GM13976 (cell line): ENCODE measurements around the gene AFF4.

Source experiments
- DNase-seq: peaks from one replicate; pipeline ENCODE4 v3.0.0; 2012; ENCODE audit warnings: low spot score
- in situ Hi-C: fragments of 300-500 bp; cut with MboI; formaldehyde crosslinking; loops from one replicate; pipeline ENCODE4 v1.12.0; 2022; ENCODE audit warnings: low sequenced_read_pairs, mixed read lengths, inconsistent platforms; ENCODE audit not compliant: unreplicated experiment
- TF ChIP-seq, protein P1 (sequence below): IDR thresholded peaks from 2 replicates; pipeline ENCODE4 v1.5.1; 2012; ENCODE audit warnings: borderline replicate concordance, mild to moderate bottlenecking; ENCODE audit not compliant: insufficient read depth; ENCODE audit errors: extremely low read depth, missing control alignments, control extremely low read depth

AFF4 gene

DNA sequence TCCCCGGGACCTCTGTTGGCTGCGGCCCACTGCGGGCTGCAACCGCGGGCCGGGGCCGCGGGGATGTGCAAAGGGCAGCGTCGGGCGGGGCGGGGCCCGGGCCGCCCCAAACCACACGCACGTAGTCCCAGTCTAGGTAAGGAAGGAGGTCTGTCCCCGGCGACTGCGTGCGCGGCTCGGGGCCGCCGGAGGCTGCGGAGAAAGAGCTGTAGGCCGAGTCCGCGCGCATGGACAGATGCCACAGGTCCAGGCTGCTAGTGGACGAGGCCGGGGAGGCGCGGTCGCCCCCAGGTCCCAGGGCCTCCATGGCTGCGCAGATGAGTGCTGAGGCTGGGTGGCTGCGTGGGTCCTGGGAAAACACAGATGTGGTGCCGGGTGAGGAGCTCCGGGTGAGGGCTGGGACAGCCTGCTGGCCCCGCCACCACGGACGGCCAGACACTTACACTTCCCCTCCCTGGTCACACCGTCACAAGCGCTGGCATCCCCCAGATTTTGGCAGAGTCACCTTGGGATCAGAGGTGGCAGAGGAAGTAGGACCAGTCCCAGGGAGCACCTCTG lies 137.5 kb downstream of the AFF4 start:
- DNase-seq: peak; percentile 58
- in situ Hi-C loops: loop anchor here (10.0 kb wide), 1 partner anchor 441 kb away; no protein-coding TSS in a partner anchor
- TF ChIP-seq, protein P1, sequence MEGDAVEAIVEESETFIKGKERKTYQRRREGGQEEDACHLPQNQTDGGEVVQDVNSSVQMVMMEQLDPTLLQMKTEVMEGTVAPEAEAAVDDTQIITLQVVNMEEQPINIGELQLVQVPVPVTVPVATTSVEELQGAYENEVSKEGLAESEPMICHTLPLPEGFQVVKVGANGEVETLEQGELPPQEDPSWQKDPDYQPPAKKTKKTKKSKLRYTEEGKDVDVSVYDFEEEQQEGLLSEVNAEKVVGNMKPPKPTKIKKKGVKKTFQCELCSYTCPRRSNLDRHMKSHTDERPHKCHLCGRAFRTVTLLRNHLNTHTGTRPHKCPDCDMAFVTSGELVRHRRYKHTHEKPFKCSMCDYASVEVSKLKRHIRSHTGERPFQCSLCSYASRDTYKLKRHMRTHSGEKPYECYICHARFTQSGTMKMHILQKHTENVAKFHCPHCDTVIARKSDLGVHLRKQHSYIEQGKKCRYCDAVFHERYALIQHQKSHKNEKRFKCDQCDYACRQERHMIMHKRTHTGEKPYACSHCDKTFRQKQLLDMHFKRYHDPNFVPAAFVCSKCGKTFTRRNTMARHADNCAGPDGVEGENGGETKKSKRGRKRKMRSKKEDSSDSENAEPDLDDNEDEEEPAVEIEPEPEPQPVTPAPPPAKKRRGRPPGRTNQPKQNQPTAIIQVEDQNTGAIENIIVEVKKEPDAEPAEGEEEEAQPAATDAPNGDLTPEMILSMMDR: no peak
